Gastrocnemius medialis (tissue), 4 donors: ENCODE measurements around the gene MAVS.

Experiments used
- CTCF ChIP-seq, 5 experiments: fragments of 450-650 bp in 3 of 5; fragments of 200-600 bp in 2 of 5; sonication (generic) in 2 of 5; IDR thresholded peaks in 4 of 5; conservative IDR thresholded peaks in 1 of 5; 1 replicate in 4 of 5; 2 replicates in 1 of 5; pipeline ENCODE4 v1.5.1; 2016 to 2019; ENCODE audit warnings: antibody characterized with exemption in 5 of 5, mild to moderate bottlenecking in 3 of 5, moderate library complexity in 3 of 5
- POLR2A ChIP-seq, 2 donors: fragments of 450-650 bp; IDR thresholded peaks; one replicate each; pipeline ENCODE4 v1.6.1; 2017; ENCODE audit warnings: antibody characterized with exemption in 2 of 2, mild to moderate bottlenecking in 2 of 2, moderate library complexity in 2 of 2

GRCh38 chr20:3876676-3877075 lies 30.0 kb downstream of the MAVS start:
- TF ChIP-seq CTCF (IDR thresholded peaks at IDR 0.05 in 4 of 5, conservative IDR thresholded peaks at IDR 0.05 in 1 of 5), result no peak
- TF ChIP-seq POLR2A (IDR thresholded peaks at IDR 0.05), result no peak
